NB4 (cell line): ENCODE results near the gene IZUMO4.

Experiments
- DNase-seq: peaks from one replicate; pipeline ENCODE4 v3.0.0; 2010; ENCODE audit warnings: low read depth
- H3K4me3 ChIP-seq: one replicate; pipeline ENCODE4 v1.5.1; 2011; ENCODE audit warnings: mild to moderate bottlenecking, low read depth, low read length, moderate library complexity
- MYC ChIP-seq: IDR thresholded peaks from 2 replicates; pipeline ENCODE4 v1.6.1; 2011; ENCODE audit warnings: low read depth, low read length
- POLR2A ChIP-seq: IDR thresholded peaks from 2 replicates; pipeline ENCODE4 v1.6.1; 2011; ENCODE audit warnings: mild to moderate bottlenecking; ENCODE audit not compliant: insufficient read length; ENCODE audit errors: extremely low read depth
- TF ChIP-seq, protein P1 (sequence below): IDR thresholded peaks from 2 replicates; pipeline ENCODE4 v1.6.1; 2011; ENCODE audit warnings: low read depth, low read length
- TF ChIP-seq, protein P2 (sequence below): IDR thresholded peaks from one replicate; pipeline ENCODE4 v1.5.1; 2012; ENCODE audit warnings: low read depth, low read length

IZUMO4 gene

DNA sequence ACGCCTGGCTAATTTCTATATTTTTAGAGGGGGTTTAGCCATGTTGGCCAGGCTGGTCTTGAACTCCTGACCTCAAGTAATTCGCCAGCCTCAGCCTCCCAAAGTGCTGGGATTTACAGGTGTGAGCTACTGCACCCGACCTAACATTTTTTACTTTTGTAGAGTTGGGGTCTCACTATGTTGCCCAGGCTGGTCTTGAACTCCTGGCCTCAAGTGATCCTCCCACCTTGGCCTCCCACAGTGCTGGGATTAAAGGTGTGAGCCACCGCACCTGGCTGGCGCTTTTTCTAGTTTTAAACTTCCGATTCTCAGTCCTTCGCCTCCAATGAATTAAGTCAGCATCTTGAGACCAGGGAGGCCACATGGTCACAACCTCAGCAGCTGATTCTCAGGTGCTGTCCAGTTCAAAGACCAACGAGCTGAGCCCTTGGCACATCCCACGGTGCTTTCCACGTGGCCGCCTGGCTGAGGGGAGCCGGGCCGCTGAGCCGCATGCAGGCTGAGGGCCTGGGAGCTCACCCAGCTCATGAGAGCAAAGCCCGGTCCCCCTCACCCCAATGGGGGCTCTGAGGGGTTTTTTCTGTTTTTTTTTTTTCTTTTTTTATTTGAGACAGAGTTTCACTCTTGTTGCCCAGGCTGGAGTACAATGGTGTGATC, 45.6 kb downstream of the IZUMO4 start:
- H3K4me3 ChIP-seq, result no peak overlapping the region
- TF ChIP-seq, protein P1, sequence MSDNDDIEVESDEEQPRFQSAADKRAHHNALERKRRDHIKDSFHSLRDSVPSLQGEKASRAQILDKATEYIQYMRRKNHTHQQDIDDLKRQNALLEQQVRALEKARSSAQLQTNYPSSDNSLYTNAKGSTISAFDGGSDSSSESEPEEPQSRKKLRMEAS, result no peak
- TF ChIP-seq, protein P2, sequence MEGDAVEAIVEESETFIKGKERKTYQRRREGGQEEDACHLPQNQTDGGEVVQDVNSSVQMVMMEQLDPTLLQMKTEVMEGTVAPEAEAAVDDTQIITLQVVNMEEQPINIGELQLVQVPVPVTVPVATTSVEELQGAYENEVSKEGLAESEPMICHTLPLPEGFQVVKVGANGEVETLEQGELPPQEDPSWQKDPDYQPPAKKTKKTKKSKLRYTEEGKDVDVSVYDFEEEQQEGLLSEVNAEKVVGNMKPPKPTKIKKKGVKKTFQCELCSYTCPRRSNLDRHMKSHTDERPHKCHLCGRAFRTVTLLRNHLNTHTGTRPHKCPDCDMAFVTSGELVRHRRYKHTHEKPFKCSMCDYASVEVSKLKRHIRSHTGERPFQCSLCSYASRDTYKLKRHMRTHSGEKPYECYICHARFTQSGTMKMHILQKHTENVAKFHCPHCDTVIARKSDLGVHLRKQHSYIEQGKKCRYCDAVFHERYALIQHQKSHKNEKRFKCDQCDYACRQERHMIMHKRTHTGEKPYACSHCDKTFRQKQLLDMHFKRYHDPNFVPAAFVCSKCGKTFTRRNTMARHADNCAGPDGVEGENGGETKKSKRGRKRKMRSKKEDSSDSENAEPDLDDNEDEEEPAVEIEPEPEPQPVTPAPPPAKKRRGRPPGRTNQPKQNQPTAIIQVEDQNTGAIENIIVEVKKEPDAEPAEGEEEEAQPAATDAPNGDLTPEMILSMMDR, result no peak
- TF ChIP-seq MYC (no peak), POLR2A (no peak)
- DNase-seq, result no peak

DNA sequence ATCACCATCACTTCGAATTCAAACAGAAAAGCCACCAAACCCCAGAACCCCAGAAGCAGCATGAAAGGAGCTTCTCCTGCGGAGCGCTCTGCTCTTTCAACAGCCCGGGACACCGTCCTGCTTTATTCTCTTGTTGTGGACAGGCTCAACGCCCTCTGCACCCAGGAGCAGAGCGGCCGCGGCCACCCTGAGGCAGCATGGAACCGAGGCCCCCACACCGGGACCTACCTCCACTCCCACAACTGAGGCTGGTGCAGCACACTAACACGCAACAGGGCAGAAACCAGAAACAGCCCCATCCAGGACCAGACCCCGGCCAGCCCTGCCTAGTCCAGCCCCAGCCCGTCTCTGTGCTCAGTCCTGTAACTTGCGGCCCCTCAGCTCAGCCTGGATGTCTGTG, 47.5 kb downstream of the IZUMO4 start:
- DNase-seq, result no peak
- no peak overlapping the region for H3K4me3 ChIP-seq
- TF ChIP-seq, protein P1, result no peak
- TF ChIP-seq, protein P2, result no peak
- TF ChIP-seq POLR2A (no peak), MYC (no peak)

DNA sequence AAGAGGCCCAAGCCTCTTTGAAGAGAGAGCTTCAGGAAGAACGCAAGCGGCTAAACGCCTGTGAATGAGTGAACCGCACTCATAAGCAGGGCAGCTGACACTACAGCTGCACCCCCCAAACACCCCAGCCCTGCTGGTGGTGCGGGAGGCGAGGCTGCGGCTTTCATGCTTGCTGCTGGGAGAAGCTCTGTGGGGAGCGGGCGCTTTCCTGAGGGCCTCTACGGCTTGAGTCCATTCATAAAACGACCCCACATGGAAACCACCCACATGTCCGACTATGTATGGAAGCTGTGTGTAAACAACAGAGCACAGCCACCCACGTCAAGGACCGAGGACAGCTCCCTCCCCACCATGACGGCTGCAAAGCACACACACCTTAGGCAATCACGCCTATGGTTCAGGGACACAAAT, 49.1 kb downstream of the IZUMO4 start:
- DNase-seq, result no peak
- TF ChIP-seq MYC, result no peak
- TF ChIP-seq POLR2A, result no peak
- TF ChIP-seq, protein P2, result no peak
- TF ChIP-seq, protein P1, result no peak
- no peak overlapping the region for H3K4me3 ChIP-seq

DNA sequence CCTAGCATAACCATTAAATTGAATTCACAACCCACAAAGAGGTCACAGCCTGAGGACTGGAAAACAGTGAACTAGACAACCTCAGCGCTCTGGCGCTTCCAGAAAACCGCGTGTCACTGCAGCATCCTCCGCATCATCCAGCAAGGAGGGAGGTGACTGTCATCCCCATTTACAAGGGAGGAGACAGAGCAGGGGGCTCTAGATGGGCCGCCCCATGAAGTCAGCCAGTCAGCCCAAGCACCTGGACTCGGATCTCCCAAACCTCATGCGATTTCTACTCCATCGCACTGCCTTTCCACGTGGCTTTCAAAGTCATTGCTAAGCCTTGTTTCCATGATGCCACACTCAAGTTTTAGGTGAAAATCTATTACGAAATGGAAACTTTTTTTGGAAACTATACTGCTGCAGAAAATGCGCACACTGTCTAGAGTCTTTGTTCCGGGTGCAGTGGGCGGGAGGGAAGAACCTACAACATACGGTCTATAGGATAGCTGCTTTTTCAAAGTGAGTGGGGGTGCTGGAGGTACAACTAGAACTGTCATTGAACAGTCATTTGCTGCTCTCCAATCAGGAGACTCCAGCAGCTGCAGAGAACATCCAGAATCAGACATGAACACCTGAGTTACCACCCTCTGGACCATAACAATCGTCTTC, 51.9 kb downstream of the IZUMO4 start:
- H3K4me3 ChIP-seq, result no peak overlapping the region
- no peak for TF ChIP-seq POLR2A
- TF ChIP-seq, protein P1, result no peak
- no peak for TF ChIP-seq MYC
- TF ChIP-seq, protein P2, result no peak
- DNase-seq, result no peak
